ENCODE results near the gene GRAP2. TPM values are rescaled to one million over a fixed set of nuclear protein-coding genes. Genes with fewer than 3 reads are reported as not detected.

The GRAP2 gene
- total RNA-seq, 1 donor from 2014 or later, result not detected

DNA sequence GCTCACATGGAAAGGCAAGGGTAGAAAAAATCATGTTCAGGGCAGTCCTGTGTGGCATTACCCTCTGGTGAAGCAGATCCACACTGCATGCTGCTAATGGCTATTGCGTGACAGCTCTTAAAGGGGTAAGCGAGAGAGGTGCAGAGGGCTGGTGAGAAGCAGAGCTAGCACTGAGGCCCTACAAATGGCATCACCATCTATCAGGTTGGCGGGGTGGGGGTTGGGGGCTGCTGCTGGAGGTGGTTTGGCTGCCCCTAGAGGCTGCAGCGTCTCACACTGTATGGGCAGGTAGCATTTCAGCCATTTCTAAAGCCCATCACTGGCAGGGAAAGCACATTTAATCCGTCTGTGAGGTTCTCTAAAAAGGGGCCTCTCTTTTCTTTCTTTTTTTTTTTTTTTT lies 42.5 kb downstream of the GRAP2 start:
- Histone ChIP-seq H3K27ac (no peak overlapping the region), H3K79me2 (ENCODE audit: low read depth) (no peaks in the 10 kb centered on the region), H3K4me3 (no peak overlapping the region), H3K36me3 (no peaks in the 10 kb centered on the region), H3F3A (ENCODE audit: low read depth) (peaks cover 9% of the 10 kb centered on the region), H4K20me1 (ENCODE audit: low read depth) (peaks cover 8% of the 10 kb centered on the region), H3K27me3 (peaks cover 14% of the 10 kb centered on the region), H3K4me2 (no peak overlapping the region), H3K9ac (no peak overlapping the region), H3K9me3 (ENCODE audit: low read depth) (no peaks in the 10 kb centered on the region), H2AFZ (replicated peaks) (no peak overlapping the region), H3K4me1 (peaks cover 33% of the 10 kb centered on the region)
- Mint-ChIP-seq H3K9me3 (no peaks in the 10 kb centered on the region), H3K27me3 (ENCODE audit: insufficient read depth, low read depth) (peaks cover 4% of the 10 kb centered on the region), H3K4me3 (no peak overlapping the region), H3K4me1 (peaks cover 36% of the 10 kb centered on the region), H3K36me3 (no peaks in the 10 kb centered on the region), H3K27ac (no peak overlapping the region)
- DNase-seq (ENCODE audit: low spot score), result peak; percentile 61
- TF ChIP-seq EZH2 (IDR thresholded peaks at IDR 0.05) (no peak), EZH2phosphoT487 (IDR thresholded peaks at IDR 0.05) (no peak)
- TF ChIP-seq, protein P1, sequence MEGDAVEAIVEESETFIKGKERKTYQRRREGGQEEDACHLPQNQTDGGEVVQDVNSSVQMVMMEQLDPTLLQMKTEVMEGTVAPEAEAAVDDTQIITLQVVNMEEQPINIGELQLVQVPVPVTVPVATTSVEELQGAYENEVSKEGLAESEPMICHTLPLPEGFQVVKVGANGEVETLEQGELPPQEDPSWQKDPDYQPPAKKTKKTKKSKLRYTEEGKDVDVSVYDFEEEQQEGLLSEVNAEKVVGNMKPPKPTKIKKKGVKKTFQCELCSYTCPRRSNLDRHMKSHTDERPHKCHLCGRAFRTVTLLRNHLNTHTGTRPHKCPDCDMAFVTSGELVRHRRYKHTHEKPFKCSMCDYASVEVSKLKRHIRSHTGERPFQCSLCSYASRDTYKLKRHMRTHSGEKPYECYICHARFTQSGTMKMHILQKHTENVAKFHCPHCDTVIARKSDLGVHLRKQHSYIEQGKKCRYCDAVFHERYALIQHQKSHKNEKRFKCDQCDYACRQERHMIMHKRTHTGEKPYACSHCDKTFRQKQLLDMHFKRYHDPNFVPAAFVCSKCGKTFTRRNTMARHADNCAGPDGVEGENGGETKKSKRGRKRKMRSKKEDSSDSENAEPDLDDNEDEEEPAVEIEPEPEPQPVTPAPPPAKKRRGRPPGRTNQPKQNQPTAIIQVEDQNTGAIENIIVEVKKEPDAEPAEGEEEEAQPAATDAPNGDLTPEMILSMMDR (IDR thresholded peaks at IDR 0.05), result peak; percentile 46

DNA sequence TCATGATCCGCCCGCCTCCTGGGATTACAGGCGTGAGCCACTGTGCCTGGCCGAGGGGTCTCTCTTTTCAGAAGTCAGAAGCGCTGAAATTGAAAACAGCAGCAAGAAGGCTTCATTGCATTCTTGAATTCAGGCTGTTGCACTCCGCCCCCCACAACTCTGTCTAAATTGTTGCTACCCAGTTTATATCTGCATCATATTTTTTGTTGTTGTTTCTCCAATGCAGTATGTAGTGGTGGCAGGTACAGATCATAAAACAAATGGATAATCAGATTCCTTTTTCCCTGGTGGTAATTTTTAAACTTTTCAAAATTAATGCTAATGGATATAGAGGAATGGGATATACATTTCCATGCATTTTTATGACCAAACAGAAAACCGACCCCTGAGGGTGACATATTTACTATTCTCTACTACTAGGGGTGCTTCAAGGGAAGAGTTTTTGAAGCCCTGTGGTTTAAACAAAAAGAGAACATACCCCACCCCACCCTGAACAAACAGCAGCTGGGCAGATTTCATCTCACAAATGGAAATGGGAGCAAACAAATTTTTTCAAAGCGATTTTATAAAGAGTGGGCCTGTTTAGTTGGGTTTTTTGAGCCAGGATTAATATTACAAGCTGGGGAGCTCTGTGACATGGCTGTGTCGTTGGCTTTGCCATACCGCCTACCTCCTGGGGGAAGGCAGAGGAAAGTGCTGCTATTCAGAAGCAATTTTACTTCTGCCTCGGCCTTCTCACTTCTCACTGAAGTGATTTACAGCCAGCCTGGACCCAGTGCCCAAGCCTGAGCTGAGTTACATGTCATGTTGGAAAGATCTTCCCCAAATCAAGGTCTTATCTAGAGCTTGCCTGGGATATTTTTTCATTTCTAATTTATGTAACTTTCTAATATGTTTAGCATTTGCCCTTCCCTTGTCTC lies 43.3 kb downstream of the GRAP2 start:
- Mint-ChIP-seq H3K36me3 (no peaks in the 10 kb centered on the region), H3K27me3 (ENCODE audit: insufficient read depth, low read depth) (peaks cover 7% of the 10 kb centered on the region), H3K9me3 (no peaks in the 10 kb centered on the region), H3K27ac (peak overlapping the region; percentile 34), H3K4me1 (peaks cover 40% of the 10 kb centered on the region), H3K4me3 (no peak overlapping the region)
- H3K27me3 ChIP-seq, result peaks cover 21% of the 10 kb centered on the region
- peaks cover 8% of the 10 kb centered on the region for H4K20me1 ChIP-seq (ENCODE audit: low read depth)
- H3K4me2 ChIP-seq, result no peak overlapping the region
- TF ChIP-seq, protein P1 (IDR thresholded peaks at IDR 0.05), result no peak
- no peaks in the 10 kb centered on the region for H3K79me2 ChIP-seq (ENCODE audit: low read depth)
- H3K9ac ChIP-seq, result no peak overlapping the region
- no peak overlapping the region for H2AFZ ChIP-seq (replicated peaks)
- H3K36me3 ChIP-seq, result no peaks in the 10 kb centered on the region
- H3K9me3 ChIP-seq (ENCODE audit: low read depth), result no peaks in the 10 kb centered on the region
- H3F3A ChIP-seq (ENCODE audit: low read depth), result peaks cover 9% of the 10 kb centered on the region
- no peak overlapping the region for H3K27ac ChIP-seq
- no peak overlapping the region for H3K4me3 ChIP-seq
- no peak for DNase-seq (ENCODE audit: low spot score)
- H3K4me1 ChIP-seq, result peaks cover 33% of the 10 kb centered on the region

DNA sequence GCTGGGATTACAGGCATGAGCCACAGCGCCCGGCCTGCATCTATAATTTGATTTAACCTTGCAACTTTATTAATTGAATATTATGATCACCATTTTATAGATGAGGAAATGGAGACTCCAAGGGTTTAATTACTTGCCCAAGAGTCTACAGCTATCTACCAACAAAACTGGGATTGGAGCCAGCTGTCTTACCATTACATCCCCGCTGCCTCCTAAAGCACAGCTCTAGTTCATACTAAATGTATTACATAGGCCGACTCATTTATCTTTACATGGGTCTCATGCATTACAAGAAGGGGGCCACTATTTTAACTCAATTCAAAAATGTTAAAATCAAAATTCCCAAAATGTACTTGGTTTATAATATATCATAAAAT lies 45.2 kb downstream of the GRAP2 start:
- Mint-ChIP-seq H3K27ac (no peak overlapping the region), H3K4me3 (no peak overlapping the region), H3K9me3 (no peaks in the 10 kb centered on the region), H3K4me1 (peaks cover 33% of the 10 kb centered on the region), H3K36me3 (no peaks in the 10 kb centered on the region), H3K27me3 (ENCODE audit: insufficient read depth, low read depth) (peaks cover 4% of the 10 kb centered on the region)
- H3K9ac ChIP-seq, result no peak overlapping the region
- no peak overlapping the region for H3K27ac ChIP-seq
- H3K4me1 ChIP-seq, result peaks cover 24% of the 10 kb centered on the region
- no peaks in the 10 kb centered on the region for H3K36me3 ChIP-seq
- H3K27me3 ChIP-seq, result peaks cover 21% of the 10 kb centered on the region
- no peak for DNase-seq (ENCODE audit: low spot score)
- no peaks in the 10 kb centered on the region for H3K9me3 ChIP-seq (ENCODE audit: low read depth)
- peaks cover 8% of the 10 kb centered on the region for H4K20me1 ChIP-seq (ENCODE audit: low read depth)
- no peak overlapping the region for H2AFZ ChIP-seq (replicated peaks)
- no peaks in the 10 kb centered on the region for H3K79me2 ChIP-seq (ENCODE audit: low read depth)
- no peak for TF ChIP-seq EZH2phosphoT487 (IDR thresholded peaks at IDR 0.05)
- TF ChIP-seq, protein P1 (IDR thresholded peaks at IDR 0.05), result no peak
- no peak for TF ChIP-seq EZH2 (IDR thresholded peaks at IDR 0.05)
- no peak overlapping the region for H3K4me2 ChIP-seq
- H3F3A ChIP-seq (ENCODE audit: low read depth), result peaks cover 9% of the 10 kb centered on the region
- no peak overlapping the region for H3K4me3 ChIP-seq

Measured in neural progenitor cell (in vitro differentiated cells).